ENCODE data around the gene SORCS2. TPM values are rescaled to one million over a fixed set of nuclear protein-coding genes. Genes with fewer than 3 reads are reported as not detected.

SORCS2 gene
- total RNA-seq, 1 experiment from 2014 or later: 0.15 TPM

DNA sequence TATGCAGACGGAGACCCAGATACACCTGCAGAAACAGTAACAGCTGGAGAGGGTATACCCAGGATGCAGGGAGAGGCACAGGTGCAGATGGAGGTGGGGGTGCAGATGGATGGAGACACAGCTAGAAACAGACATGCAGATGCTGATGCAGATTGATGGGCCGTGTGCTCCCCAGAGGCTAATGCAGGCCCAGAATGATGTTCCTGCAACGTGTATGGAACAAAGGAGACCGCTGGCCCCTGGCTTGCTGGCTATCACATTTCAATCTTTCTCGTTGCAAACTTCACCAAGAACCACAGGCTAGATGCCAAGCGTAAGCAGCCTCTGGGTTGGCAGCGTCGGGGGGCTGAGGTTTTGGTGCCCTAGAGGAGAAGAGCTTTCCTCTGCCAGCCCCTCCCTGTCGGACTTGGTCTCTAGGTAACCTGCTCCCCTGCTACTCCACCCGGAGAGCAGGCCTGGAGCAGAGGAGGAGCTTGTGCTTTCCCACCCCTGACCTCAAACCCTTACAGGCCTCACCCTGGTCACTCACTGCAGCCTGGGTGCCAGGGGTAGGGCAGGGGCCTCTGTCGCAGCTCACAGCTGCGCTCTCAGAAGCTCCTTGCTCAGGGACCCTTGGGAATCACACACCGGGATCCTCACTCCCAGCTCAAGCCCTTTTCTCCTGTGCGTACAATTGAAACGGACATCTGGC is 311.4 kb downstream of the SORCS2 start:
- CTCF ChIA-PET: no interaction called here
- ATAC-seq (no peak), DNase-seq (ENCODE audit: low read depth, low spot score) (no peak)

DNA sequence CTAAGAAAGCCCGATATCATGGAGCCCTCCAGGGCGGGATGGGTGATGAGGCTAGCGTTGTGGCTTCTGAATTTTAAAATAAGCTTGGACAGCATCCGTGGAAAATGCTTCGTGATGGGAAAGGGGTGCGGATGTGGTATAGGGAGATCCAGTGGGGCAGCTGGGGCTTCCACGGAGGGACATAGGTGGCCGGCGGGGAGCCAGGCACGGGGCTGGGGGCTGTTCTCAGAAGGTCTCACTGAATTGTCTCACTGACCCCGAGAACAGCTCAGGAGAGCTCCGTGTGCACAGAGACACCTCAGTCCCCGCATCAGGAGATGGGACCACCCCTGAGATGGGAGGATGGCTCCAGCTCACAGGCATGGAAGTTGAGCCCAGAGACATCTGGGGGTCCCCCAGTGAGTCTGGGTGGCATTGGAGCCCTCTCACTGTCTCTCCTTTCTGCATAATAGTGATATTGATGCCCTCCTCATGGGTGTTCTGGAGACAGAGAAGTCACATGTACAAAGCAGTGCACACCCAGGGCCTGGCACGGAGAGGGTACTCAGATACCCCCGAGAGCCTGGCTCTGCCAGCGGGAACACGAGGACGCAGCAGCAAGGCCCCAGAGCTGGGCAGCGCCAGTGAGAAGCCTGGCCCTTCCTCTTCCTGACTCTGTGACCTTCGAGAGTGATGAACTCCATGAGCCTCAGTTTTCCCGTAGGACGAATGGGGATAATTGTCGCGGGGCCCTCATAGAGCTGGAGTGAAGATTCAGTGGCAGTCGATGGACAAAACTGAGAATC is 313.0 kb downstream of the SORCS2 start:
- ChIA-PET CTCF (no interaction called here), POLR2A (no interaction called here)
- no peak overlapping the region for H3K4me3 ChIP-seq (ENCODE audit: low read depth in 2 of 2, low read length in 2 of 2)
- ATAC-seq (no peak), DNase-seq (ENCODE audit: low read depth, low spot score) (no peak)
- in situ Hi-C loops (cut with HindIII; ENCODE audit: low pct_unique_long_range_greater_than_20kb, low sequenced_read_pairs): no loop called here
- no peak overlapping the region for H3K27ac ChIP-seq (ENCODE audit: low read length)
- H3K36me3 ChIP-seq (ENCODE audit: control insufficient read depth, insufficient read depth, low read length): no peaks in the 10 kb centered on the region
- TF ChIP-seq TCF7L2 (IDR thresholded peaks at IDR 0.05; ENCODE audit: low read depth, low read length): no peak
- TF ChIP-seq POLR2AphosphoS5 (IDR thresholded peaks at IDR 0.05; ENCODE audit: low read depth, low read length): no peak
- TF ChIP-seq SIN3A (IDR thresholded peaks at IDR 0.05; ENCODE audit: borderline replicate concordance, insufficient read depth, low read depth, low read length): no peak
- TF ChIP-seq, protein P1, sequence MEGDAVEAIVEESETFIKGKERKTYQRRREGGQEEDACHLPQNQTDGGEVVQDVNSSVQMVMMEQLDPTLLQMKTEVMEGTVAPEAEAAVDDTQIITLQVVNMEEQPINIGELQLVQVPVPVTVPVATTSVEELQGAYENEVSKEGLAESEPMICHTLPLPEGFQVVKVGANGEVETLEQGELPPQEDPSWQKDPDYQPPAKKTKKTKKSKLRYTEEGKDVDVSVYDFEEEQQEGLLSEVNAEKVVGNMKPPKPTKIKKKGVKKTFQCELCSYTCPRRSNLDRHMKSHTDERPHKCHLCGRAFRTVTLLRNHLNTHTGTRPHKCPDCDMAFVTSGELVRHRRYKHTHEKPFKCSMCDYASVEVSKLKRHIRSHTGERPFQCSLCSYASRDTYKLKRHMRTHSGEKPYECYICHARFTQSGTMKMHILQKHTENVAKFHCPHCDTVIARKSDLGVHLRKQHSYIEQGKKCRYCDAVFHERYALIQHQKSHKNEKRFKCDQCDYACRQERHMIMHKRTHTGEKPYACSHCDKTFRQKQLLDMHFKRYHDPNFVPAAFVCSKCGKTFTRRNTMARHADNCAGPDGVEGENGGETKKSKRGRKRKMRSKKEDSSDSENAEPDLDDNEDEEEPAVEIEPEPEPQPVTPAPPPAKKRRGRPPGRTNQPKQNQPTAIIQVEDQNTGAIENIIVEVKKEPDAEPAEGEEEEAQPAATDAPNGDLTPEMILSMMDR (IDR thresholded peaks at IDR 0.05): no peak
- TF ChIP-seq, protein P2, sequence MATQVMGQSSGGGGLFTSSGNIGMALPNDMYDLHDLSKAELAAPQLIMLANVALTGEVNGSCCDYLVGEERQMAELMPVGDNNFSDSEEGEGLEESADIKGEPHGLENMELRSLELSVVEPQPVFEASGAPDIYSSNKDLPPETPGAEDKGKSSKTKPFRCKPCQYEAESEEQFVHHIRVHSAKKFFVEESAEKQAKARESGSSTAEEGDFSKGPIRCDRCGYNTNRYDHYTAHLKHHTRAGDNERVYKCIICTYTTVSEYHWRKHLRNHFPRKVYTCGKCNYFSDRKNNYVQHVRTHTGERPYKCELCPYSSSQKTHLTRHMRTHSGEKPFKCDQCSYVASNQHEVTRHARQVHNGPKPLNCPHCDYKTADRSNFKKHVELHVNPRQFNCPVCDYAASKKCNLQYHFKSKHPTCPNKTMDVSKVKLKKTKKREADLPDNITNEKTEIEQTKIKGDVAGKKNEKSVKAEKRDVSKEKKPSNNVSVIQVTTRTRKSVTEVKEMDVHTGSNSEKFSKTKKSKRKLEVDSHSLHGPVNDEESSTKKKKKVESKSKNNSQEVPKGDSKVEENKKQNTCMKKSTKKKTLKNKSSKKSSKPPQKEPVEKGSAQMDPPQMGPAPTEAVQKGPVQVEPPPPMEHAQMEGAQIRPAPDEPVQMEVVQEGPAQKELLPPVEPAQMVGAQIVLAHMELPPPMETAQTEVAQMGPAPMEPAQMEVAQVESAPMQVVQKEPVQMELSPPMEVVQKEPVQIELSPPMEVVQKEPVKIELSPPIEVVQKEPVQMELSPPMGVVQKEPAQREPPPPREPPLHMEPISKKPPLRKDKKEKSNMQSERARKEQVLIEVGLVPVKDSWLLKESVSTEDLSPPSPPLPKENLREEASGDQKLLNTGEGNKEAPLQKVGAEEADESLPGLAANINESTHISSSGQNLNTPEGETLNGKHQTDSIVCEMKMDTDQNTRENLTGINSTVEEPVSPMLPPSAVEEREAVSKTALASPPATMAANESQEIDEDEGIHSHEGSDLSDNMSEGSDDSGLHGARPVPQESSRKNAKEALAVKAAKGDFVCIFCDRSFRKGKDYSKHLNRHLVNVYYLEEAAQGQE (IDR thresholded peaks at IDR 0.05; ENCODE audit: insufficient read depth in 1 of 2, low read depth in 2 of 2, low read length in 1 of 2): no peak
- no peaks in the 10 kb centered on the region for H3K27me3 ChIP-seq (ENCODE audit: control insufficient read depth, insufficient read depth, low read length)
- intact Hi-C loops (cut with micrococcal nuclease; ENCODE audit: unreplicated experiment): no loop called here
- no peaks in the 10 kb centered on the region for H3K4me1 ChIP-seq (ENCODE audit: control insufficient read depth, insufficient read depth, low read length)
- BruUV-seq (replicated peaks): no TSS peak
- H3K9me3 ChIP-seq (ENCODE audit: control insufficient read depth, insufficient read depth, low read depth, low read length): no peaks in the 10 kb centered on the region

More for the DNA sequence above, 311.4 kb downstream of the SORCS2 start:
- H3K9me3 ChIP-seq (ENCODE audit: control insufficient read depth, insufficient read depth, low read depth, low read length): no peaks in the 10 kb centered on the region
- in situ Hi-C loops (cut with HindIII; ENCODE audit: low pct_unique_long_range_greater_than_20kb, low sequenced_read_pairs) (no loop called here), intact Hi-C loops (cut with micrococcal nuclease; ENCODE audit: unreplicated experiment) (no loop called here)
- H3K36me3 ChIP-seq (ENCODE audit: control insufficient read depth, insufficient read depth, low read length): no peaks in the 10 kb centered on the region
- H3K27ac ChIP-seq (ENCODE audit: low read length): no peak overlapping the region
- H3K4me1 ChIP-seq (ENCODE audit: control insufficient read depth, insufficient read depth, low read length): no peaks in the 10 kb centered on the region
- H3K27me3 ChIP-seq (ENCODE audit: control insufficient read depth, insufficient read depth, low read length): no peaks in the 10 kb centered on the region
- TF ChIP-seq POLR2AphosphoS5 (IDR thresholded peaks at IDR 0.05; ENCODE audit: low read depth, low read length) (no peak), SIN3A (IDR thresholded peaks at IDR 0.05; ENCODE audit: borderline replicate concordance, insufficient read depth, low read depth, low read length) (no peak), TCF7L2 (IDR thresholded peaks at IDR 0.05; ENCODE audit: low read depth, low read length) (no peak)
- TF ChIP-seq, protein P1 (IDR thresholded peaks at IDR 0.05): no peak
- TF ChIP-seq, protein P2 (IDR thresholded peaks at IDR 0.05; ENCODE audit: insufficient read depth in 1 of 2, low read depth in 2 of 2, low read length in 1 of 2): no peak
- no TSS peak for BruUV-seq (replicated peaks)
- no peak overlapping the region for H3K4me3 ChIP-seq (ENCODE audit: low read depth in 2 of 2, low read length in 2 of 2)
- POLR2A ChIA-PET: no interaction called here

Measured in Panc1 (cell line).